Thymus (tissue), 11 donors: ENCODE measurements around the gene NFE2L1. TPM values are rescaled to one million over a fixed set of nuclear protein-coding genes. Genes with fewer than 3 reads are reported as not detected.
A peak's percentile ranks its signal among the peaks of the same experiment; 100 is the strongest.

Experiments used
- DNase-seq, 9 donors: peaks; one replicate each; pipeline ENCODE4 v3.0.0-alpha.2; 2013; ENCODE audit warnings: low spot score in 9 of 9, low read depth in 6 of 9, missing footprints in 1 of 9
- H3K27ac ChIP-seq, 2 donors: one replicate each; pipeline ENCODE4 v1.5.1; 2013; ENCODE audit warnings: control low read depth in 1 of 2, low read depth in 1 of 2, low read length in 1 of 2, mild to moderate bottlenecking in 1 of 2, moderate library complexity in 1 of 2
- H3K27me3 ChIP-seq, 2 donors: one replicate each; pipeline ENCODE4 v1.5.1; 2013; ENCODE audit warnings: low read length in 1 of 2; ENCODE audit not compliant: control insufficient read depth in 2 of 2, insufficient read depth in 1 of 2
- H3K36me3 ChIP-seq, 2 donors: one replicate each; pipeline ENCODE4 v1.5.1; 2013; ENCODE audit warnings: low read length in 1 of 2, mild to moderate bottlenecking in 1 of 2, moderate library complexity in 1 of 2; ENCODE audit not compliant: control insufficient read depth in 2 of 2, insufficient read depth in 2 of 2
- H3K4me1 ChIP-seq, 2 donors: one replicate each; pipeline ENCODE4 v1.5.1; 2013; ENCODE audit warnings: low read length in 2 of 2; ENCODE audit not compliant: control insufficient read depth in 2 of 2, insufficient read depth in 2 of 2
- H3K4me3 ChIP-seq, 2 donors: one replicate each; pipeline ENCODE4 v1.5.1; 2013; ENCODE audit warnings: low read length in 2 of 2, control low read depth in 1 of 2, mild to moderate bottlenecking in 1 of 2
- H3K9me3 ChIP-seq, 2 donors: one replicate each; pipeline ENCODE4 v1.5.1; 2013; ENCODE audit warnings: low read length in 1 of 2, mild to moderate bottlenecking in 1 of 2; ENCODE audit not compliant: control insufficient read depth in 2 of 2, insufficient read depth in 1 of 2
- WGBS: extraction: QIAGEN DNeasy Blood & Tissue Kit; methylation state at CpG from one replicate; pipeline ENCODE4 v1.1.7; 2013; 5-methylcytosine and 5-hydroxymethylcytosine counted together
- polyA plus RNA-seq: library from polyadenylated mRNA; stranded (reverse); fragments of 200-250 nt; gene quantifications from one replicate; pipeline ENCODE4 v1.2.3, GENCODE V29; 2013
- total RNA-seq: library from RNA; stranded (reverse); fragments of 120-200 nt; gene quantifications from one replicate; pipeline ENCODE4 v1.2.4, GENCODE V29; 2013
- donor health status: healthy.

NFE2L1 gene
- total and polyA plus RNA-seq, 2 donors, result 14.6 to 88.1 TPM

DNA sequence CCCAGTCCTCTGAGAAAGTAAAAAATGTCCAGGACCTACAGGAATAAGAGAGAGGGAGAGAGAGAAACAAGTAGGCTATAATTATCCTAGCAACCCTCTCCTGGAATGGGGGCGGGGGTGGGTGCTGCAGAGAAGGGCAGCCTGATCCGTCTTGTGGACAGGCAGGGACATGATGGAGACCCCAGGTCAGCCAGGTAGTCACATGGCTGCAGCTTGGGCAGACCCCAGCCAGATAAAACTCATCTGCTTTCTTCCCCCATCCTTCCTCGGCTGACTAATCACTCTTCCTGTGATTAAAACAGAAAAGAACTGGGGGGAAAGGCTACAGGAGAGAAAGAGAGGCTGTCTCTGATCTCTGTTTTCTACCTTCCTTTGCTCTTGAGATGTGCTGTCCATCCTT is 43.2 kb upstream of the NFE2L1 start:
- H3K36me3 ChIP-seq, result no peaks in the 10 kb centered on the region
- H3K27me3 ChIP-seq, result no peaks in the 10 kb centered on the region
- DNase-seq, result no peak
- 85% methylated on average over 3 of the region's 3 CpGs for WGBS
- H3K4me1 ChIP-seq, result peaks cover 7 to 16% of the 10 kb centered on the region in 2 donors
- H3K9me3 ChIP-seq, result no peaks in the 10 kb centered on the region
- no peak overlapping the region for H3K4me3 ChIP-seq
- H3K27ac ChIP-seq, result no peak overlapping the region

DNA sequence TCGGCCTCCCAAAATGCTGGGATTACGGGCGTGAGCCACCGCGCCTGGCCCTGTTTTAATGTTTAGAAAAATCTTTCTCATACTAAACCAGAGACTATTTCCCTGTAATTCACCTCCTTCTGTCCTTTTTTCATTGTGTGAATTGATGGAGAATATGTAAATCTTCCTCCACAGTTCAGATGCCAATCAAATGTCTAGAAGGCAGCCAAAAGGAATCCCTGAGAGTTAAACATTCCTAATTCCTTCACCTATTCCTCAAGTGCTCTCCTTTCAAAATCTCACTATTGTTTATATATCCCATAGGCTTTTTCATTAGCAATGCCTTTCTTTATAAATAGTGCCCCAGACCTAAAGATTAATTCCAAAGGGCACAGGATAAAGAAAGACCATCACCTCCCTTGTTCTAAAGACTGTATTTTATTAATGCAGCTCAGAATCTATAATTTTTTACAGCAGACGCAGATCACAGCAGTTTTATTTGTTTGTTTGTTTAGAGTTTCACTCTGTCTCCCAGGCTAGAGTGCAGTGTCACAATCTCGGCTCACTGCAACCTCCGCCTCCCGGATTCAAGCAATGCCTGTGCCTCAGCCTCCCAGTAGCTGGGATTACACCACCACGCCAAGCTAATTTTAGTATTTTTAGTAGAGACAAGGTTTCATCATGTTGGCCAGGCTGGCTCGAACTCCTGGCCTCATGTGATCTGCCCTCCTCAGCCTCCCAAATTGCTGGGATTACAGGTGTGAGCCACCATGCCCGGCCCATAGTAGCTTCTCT is 41.0 kb upstream of the NFE2L1 start:
- Histone ChIP-seq H3K4me1 (peaks cover 12 to 27% of the 10 kb centered on the region in 2 donors), H3K9me3 (no peaks in the 10 kb centered on the region), H3K36me3 (no peaks in the 10 kb centered on the region), H3K27ac (no peak overlapping the region), H3K27me3 (peaks cover 0 to 5% of the 10 kb centered on the region in 2 donors), H3K4me3 (no peak overlapping the region)
- DNase-seq, result no peak
- WGBS, result 97% methylated on average over 12 of the region's 12 CpGs

DNA sequence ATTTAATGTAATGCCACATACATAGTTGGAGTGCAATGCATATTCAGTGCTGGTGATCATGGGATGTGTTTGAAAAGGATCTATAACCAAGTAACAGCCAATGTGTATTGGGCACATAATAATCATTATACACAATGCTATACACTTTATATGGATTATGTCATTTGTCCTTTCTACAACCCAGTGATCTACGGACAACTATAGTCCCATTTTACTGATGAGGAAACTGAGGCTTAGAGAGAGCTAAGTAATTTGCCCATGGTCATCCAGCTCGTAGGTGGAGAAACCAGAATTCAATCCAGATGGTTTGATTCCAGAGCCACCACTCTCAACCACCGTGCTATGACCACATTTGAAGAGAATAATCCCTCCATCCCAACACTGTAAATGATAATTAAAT is 38.0 kb upstream of the NFE2L1 start:
- no peak overlapping the region for H3K27ac ChIP-seq
- 97% methylated on average over 3 of the region's 3 CpGs for WGBS
- H3K4me1 ChIP-seq, result peaks cover 10 to 27% of the 10 kb centered on the region in 2 donors
- no peaks in the 10 kb centered on the region for H3K9me3 ChIP-seq
- no peak overlapping the region for H3K4me3 ChIP-seq
- no peaks in the 10 kb centered on the region for H3K36me3 ChIP-seq
- no peak for DNase-seq
- H3K27me3 ChIP-seq, result peaks cover 0 to 24% of the 10 kb centered on the region in 2 donors

DNA sequence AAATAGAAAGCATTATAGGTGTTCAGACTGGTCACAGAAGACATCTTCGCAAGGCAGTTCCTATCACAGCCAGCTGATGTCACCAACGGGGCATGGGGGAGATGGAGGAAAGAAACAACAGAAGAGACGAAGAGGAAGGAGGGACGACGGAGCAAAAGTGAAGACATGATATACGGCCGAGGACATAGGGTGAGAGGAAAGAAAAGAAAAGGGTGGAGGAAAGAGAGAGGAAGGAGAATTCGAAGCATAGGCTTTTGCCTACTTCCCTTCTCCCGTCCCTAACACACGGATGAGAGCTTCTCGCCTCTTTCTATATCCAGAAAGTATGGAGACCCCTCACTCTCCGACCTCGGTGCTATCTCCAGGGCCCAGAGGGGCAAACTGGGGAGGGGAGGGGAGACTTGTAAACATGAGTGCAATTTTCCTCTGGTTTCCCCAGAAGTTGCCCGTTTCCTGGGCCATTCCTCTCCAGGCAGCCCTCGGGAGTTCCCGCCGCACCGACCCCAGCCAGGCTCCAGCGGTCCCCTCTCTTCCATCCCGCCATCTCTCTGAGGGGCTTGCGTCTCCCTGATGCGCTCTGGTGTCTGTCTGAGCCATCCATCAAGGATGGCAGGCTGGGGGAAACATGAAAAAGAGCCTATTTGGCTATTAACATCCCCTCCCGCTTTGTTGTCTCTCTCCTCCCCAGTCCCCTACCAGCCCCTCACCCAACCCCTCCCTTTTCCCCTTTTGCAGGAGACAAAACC is 36.6 kb upstream of the NFE2L1 start:
- H3K27me3 ChIP-seq, result peaks cover 0 to 24% of the 10 kb centered on the region in 2 donors
- no peaks in the 10 kb centered on the region for H3K9me3 ChIP-seq
- peaks cover 10 to 27% of the 10 kb centered on the region in 2 donors for H3K4me1 ChIP-seq
- no peaks in the 10 kb centered on the region for H3K36me3 ChIP-seq
- peak overlapping the region; percentile 55 to 60 for H3K4me3 ChIP-seq
- H3K27ac ChIP-seq, result peak overlapping the region in 1 of 2 donors; percentile 61
- DNase-seq, result peak in 8 of 9 donors; percentile 33 to 85 (median 60)
- WGBS, result 2% methylated on average over 23 of the region's 23 CpGs

DNA sequence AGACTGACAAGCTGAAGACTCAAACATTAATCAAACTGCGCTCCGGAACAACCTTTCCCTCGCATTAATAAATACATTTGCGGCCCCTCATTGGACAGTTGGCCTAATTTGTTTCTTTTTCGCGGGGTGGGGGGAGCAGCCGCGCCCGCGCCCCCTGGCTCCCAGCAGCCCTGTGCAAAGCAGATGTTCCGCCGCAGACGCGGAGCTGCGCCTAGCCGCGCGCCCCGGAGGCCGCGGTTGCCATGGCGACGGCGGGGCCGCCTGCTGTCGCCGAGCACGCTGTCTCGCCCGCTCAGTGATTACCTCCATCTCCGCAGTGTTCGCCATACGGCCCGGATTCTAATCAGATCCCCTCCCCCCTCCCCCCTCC is 36.0 kb upstream of the NFE2L1 start:
- Histone ChIP-seq H3K4me1 (peaks cover 10 to 27% of the 10 kb centered on the region in 2 donors), H3K27ac (peak overlapping the region in 1 of 2 donors; percentile 61), H3K36me3 (no peaks in the 10 kb centered on the region), H3K27me3 (peaks cover 0 to 24% of the 10 kb centered on the region in 2 donors), H3K9me3 (no peaks in the 10 kb centered on the region), H3K4me3 (peak overlapping the region; percentile 55 to 60)
- peak; percentile 37 to 88 (median 73) for DNase-seq
- under 1% methylated on average over 34 of the region's 34 CpGs for WGBS

DNA sequence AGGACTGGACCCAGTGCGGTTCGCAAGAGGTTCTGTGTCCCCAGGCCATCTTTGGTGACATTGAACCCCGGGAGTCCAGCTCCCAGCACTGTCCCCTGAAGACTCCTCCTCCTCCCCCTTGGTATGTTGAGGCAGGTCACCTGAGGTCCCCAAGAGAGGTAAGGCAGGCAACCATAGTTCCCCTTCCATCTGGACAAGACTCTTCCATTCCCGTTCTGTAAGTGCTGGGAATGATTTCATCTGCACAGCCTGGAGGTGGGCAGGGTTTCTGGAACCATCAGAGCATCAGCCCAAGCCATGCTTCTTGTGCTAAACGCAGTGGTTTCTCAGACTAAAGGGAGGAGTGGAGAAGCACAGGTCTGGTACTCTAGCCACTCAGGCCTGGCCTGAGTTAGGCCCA is 35.5 kb upstream of the NFE2L1 start:
- H3K4me1 ChIP-seq, result peaks cover 10 to 28% of the 10 kb centered on the region in 2 donors
- H3K36me3 ChIP-seq, result no peaks in the 10 kb centered on the region
- peak overlapping the region in 1 of 2 donors; percentile 55 for H3K4me3 ChIP-seq
- H3K9me3 ChIP-seq, result no peaks in the 10 kb centered on the region
- 55% methylated on average over 5 of the region's 5 CpGs for WGBS
- peaks cover 0 to 24% of the 10 kb centered on the region in 2 donors for H3K27me3 ChIP-seq
- DNase-seq, result no peak
- no peak overlapping the region for H3K27ac ChIP-seq

DNA sequence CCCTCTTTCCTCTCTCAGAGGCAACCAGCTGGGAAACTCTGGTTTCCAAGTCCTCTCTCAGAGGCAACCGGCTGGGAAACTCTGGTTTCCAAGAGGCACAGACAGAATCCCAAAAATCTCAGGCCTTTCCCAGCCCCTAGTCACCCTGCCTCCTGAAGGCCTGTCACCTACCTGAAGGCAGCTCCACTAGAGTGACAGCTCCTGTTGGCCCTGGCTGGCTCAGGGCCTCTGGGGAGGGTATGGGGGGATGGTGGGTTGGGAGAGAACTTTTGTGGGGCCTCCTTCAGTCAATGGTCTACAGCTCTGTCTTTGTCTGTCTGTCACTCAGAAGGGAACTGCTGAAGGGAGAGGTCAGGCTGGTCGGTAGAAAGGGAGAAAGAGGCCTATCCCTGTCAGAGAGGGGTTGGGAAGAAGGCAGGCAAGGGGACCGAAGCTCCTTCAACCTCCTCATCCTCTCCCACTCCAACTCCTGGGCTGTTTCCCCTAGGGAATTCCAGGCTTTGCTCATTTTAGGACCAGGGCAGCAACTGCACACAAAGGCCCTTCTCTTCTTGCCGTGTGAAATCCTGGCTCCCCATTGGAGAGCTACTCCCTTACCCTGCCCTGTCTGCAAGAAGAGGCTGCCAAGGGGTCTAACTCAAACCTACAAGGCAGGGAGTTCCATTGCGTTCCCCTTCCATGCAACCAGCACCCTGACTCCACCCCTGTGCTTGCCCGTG is 34.1 kb upstream of the NFE2L1 start:
- Histone ChIP-seq H3K27me3 (peaks cover 0 to 26% of the 10 kb centered on the region in 2 donors), H3K36me3 (no peaks in the 10 kb centered on the region), H3K4me1 (peaks cover 10 to 33% of the 10 kb centered on the region in 2 donors), H3K27ac (no peak overlapping the region), H3K9me3 (no peaks in the 10 kb centered on the region), H3K4me3 (no peak overlapping the region)
- WGBS, result 95% methylated on average over 6 of the region's 6 CpGs
- DNase-seq, result no peak

DNA sequence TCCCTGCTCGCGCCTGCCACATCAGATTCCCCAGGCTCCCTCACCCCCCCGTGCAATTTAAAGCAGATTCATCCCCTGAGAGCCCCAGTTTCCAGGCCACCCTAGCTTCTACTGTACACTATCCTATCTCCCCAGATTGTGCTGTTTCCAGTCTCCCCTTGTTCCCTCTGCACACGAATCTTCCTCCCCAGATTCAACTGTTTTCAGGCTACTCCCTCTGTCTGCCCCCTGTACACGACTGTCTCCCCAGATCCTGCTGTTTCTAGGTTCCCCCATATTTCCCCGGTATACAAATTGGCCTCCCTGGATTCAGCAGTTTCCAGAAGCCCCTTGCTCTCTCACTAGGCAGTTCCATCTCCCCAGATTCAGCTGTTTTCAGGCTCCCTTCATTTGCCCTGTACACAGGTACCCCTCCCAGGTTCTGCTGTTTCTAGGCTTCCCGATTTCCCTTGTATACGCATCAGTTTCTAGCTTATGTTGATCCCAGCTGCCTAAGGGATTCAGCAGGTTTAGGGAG is 33.5 kb upstream of the NFE2L1 start:
- H3K36me3 ChIP-seq, result no peaks in the 10 kb centered on the region
- H3K27ac ChIP-seq, result no peak overlapping the region
- no peak overlapping the region for H3K4me3 ChIP-seq
- peaks cover 0 to 31% of the 10 kb centered on the region in 2 donors for H3K27me3 ChIP-seq
- peaks cover 10 to 33% of the 10 kb centered on the region in 2 donors for H3K4me1 ChIP-seq
- 85% methylated on average over 8 of the region's 8 CpGs for WGBS
- H3K9me3 ChIP-seq, result no peaks in the 10 kb centered on the region
- DNase-seq, result no peak
